HG03565 (cell line): ENCODE results near the gene MYH13.

ENCODE experiments used
- ATAC-seq: cut with Tn5 transposase; IDR thresholded peaks from one replicate; pipeline ENCODE4 v1.9.1; 2021; ENCODE audit warnings: mild to moderate bottlenecking, moderate library complexity; ENCODE audit not compliant: unreplicated experiment

Gene MYH13

GRCh38 chr17:10349403-10349802 lies 23.4 kb downstream of the MYH13 start:
- ATAC-seq, result no peak

- no peak for ATAC-seq
These were observed 28.0 kb downstream of the MYH13 start for GRCh38 chr17:10344816-10345215.

GRCh38 chr17:10339051-10339450 lies 33.8 kb downstream of the MYH13 start:
- no peak for ATAC-seq

GRCh38 chr17:10337976-10338375 lies 34.8 kb downstream of the MYH13 start:
- ATAC-seq, result no peak

DNA sequence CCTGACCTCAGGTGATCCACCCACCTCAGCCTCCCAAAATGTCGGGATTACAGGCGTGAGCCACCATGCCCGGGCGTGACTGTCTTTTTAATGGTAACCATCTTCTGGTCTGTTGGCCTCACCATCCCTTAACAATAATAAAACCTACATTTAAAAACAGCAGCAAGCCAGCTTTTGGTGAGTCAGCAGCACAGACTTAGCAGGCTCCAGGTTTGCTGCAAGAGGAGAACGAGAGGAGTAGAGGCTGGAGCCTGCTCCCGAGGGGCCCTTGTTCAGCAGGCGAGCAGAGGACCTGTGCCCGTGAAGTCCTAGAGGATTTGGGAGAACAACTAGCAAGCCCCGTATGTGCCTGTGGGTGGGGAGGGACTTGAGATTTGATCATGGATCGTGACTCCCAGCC lies 35.7 kb downstream of the MYH13 start:
- no peak for ATAC-seq

DNA sequence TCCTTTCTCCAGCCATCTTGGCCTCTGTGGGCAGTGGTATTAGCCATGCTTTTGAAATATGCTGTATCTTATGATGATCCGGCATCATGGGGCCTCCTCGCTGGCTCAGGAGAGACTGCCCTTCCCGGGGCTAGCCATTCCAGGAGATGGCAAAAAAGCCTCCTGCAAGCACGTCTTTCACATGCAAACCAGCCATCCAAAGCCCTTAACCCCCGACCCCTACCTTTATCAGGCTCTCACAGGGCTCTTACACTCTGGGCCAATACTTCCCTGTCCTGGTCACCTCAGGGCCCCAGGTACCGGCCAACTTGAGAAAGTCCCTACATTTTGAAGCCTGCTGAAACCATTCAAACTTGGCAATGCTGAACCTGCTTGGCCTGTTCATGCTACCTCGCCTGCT lies 36.4 kb downstream of the MYH13 start:
- no peak for ATAC-seq

DNA sequence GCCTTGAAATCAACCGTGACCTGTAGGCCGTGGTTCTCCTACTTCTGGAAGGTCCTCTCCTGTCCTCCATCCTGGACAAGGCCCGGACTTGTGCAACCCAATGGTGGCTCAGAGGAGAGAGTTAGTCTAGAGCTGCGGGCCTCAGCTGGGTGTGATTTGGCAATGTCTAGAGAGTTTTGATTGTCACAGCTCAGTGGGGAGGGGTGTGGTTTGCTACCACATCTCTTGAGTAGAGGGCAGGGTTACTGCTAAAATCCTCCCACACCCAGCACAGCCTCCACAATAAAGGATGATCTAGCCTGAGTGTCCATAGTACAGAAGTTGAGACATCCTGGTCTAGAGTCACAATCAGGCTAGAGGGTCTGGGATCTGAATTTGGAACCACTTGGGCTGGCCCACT lies 40.3 kb downstream of the MYH13 start:
- no peak for ATAC-seq

GRCh38 chr17:10328971-10329923 lies 43.6 kb downstream of the MYH13 start:
- ATAC-seq, result no peak

- no peak for ATAC-seq
These were observed 44.6 kb downstream of the MYH13 start for GRCh38 chr17:10328206-10328605.

- ATAC-seq, result no peak
These were observed 45.2 kb downstream of the MYH13 start for GRCh38 chr17:10327640-10328039.

GRCh38 chr17:10325031-10325695 lies 47.6 kb downstream of the MYH13 start:
- ATAC-seq, result no peak

DNA sequence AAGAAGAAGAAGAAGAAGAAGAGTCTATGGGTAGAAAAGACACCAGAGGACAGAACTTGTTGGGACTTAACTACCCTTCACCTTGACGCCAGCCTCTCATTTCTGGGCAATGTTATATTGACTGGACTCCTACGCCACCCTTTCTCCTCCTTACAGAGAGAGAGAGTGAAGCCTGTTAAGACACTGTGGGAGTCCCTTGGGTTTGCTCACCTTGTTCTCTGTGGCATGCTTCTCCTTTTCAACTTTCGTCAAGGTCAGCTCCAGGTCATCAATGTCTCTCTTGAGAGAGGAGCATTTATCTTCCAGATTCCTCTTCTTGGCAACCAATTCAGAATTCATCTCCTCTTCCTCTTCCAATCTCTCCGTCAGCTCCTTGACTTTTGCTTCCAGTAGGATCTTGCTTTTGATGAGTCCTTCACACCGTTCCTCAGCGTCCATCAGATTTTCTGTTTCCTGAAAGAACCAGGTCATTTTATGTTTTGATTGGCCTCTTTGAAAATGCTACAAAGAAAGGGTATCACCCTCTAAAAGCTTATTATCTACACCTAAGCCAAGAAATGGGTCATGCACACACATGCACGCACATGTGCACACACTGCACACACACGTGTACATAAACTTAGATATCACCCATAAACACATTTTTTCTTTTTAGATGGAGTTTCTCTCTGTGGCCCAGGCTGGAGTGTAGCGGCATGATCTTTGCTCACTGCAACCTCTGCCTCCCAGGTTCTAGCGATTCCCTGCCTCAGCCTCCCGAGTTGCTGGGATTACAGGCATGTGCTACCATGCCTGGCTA lies 48.8 kb downstream of the MYH13 start:
- no peak for ATAC-seq

DNA sequence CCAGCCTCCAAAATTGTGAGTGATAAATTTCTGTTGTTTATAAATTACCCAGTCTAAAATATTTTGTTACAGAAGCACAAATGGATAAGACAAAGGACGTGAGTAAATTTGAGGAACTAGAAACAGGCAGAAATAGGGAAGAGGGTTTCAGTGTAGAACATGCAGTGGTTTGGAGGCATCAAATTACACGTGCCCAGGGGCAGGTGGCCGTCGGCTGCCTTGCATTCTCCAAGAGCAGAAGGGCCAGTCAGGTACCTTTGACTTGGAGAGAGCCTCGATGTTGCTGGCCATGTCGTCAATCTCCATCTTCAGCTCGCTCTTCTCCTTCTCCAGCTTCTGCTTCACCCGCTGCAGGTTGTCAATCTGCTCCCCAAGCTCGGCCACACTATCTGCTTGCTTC lies 54.3 kb downstream of the MYH13 start:
- no peak for ATAC-seq

DNA sequence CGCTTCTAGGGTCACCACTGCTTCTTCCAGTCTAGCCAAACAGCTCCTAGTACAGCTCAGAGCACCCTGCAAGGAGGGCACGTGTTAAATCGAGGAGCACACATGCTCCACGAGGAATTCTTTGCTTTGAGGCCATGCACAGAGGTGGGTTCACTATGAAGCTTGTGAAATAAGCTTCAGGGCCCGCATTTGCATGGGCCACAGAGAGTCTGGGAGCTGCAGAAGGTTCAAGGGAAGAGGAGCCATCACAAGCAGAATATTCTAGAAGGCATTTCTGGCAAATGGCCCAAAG lies 55.3 kb downstream of the MYH13 start:
- ATAC-seq, result no peak

GRCh38 chr17:10316801-10317542 lies 55.8 kb downstream of the MYH13 start:
- peak; percentile 80 for ATAC-seq

- no peak for ATAC-seq
These were observed 58.5 kb downstream of the MYH13 start for GRCh38 chr17:10314329-10314728.

- no peak for ATAC-seq
These were observed 59.7 kb downstream of the MYH13 start for GRCh38 chr17:10313037-10313672.

- ATAC-seq, result no peak
These were observed 61.7 kb downstream of the MYH13 start for GRCh38 chr17:10311131-10311530.

- ATAC-seq, result no peak
These were observed 63.5 kb downstream of the MYH13 start for GRCh38 chr17:10309003-10309974.
